Liver (tissue), 3 donors: Measurements from ENCODE around the gene STRA6.

Experiments used
- TAF1 ChIP-seq: conservative IDR thresholded peaks from 2 replicates; pipeline ENCODE4 v1.6.1; 2016; ENCODE audit warnings: antibody characterized with exemption, mild to moderate bottlenecking
- YY1 ChIP-seq: IDR thresholded peaks from 2 replicates; pipeline ENCODE4 v1.6.1; 2016; ENCODE audit warnings: antibody characterized with exemption, mild to moderate bottlenecking
- TF ChIP-seq, protein P1 (sequence below): fragments of 150-350 bp; IDR thresholded peaks from 2 replicates; pipeline ENCODE4 v1.5.1; 2017; ENCODE audit warnings: improper control_type of control experiment, low read depth, low read length; ENCODE audit not compliant: missing input control
- TF ChIP-seq, protein P2 (sequence below): IDR thresholded peaks from 2 replicates; pipeline ENCODE4 v1.6.1; 2016; ENCODE audit warnings: antibody characterized with exemption
- donor health status: healthy.
- donor health status: healthy.

DNA sequence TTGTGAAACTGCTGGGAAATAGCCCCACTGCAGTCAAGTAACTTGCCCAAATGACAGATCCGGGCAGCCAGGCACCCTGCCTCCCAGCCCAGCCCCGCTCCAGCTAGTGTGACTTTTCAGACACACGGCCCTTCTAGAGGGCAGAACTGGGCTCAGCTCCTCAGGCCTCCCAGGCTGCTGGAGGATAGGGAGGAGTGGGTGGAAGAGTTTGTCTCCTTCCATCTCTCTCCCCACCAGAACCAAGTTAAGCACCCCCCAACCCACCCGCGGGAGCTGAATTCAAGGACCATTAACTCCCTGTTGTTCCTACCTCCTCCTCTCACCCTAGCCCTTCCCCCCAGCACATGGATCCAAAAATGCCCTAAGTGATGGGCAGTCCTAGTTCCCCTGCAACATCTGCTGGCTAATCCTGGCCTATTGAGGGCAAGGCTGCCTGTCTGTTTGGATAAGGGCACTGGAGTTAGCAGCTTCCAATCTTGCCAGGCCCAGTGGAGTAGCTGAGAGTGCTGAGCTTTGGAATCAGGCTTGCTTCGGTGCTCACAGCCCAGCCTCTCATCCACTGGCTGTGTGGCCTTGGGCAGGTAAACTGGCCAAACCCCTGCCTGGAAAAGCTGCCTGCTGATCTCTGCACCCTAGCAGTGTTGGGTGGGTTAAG lies 36.6 kb upstream of the STRA6 start:
- TF ChIP-seq, protein P1, sequence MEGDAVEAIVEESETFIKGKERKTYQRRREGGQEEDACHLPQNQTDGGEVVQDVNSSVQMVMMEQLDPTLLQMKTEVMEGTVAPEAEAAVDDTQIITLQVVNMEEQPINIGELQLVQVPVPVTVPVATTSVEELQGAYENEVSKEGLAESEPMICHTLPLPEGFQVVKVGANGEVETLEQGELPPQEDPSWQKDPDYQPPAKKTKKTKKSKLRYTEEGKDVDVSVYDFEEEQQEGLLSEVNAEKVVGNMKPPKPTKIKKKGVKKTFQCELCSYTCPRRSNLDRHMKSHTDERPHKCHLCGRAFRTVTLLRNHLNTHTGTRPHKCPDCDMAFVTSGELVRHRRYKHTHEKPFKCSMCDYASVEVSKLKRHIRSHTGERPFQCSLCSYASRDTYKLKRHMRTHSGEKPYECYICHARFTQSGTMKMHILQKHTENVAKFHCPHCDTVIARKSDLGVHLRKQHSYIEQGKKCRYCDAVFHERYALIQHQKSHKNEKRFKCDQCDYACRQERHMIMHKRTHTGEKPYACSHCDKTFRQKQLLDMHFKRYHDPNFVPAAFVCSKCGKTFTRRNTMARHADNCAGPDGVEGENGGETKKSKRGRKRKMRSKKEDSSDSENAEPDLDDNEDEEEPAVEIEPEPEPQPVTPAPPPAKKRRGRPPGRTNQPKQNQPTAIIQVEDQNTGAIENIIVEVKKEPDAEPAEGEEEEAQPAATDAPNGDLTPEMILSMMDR: no peak
- TF ChIP-seq, protein P2, sequence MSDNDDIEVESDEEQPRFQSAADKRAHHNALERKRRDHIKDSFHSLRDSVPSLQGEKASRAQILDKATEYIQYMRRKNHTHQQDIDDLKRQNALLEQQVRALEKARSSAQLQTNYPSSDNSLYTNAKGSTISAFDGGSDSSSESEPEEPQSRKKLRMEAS: no peak
- TF ChIP-seq YY1 (no peak), TAF1 (no peak)
